ENCODE measurements around the gene NTRK3. TPM values are rescaled to one million over a fixed set of nuclear protein-coding genes. Genes with fewer than 3 reads are reported as not detected.

Gene NTRK3
- total and polyA plus RNA-seq, 2 experiments from 2014 or later, result not detected

- no peak overlapping the region for H3K27ac ChIP-seq
These were observed 353.6 kb downstream of the NTRK3 start for GRCh38 chr15:87902772-87903426.

GRCh38 chr15:87901926-87902690, 354.4 kb downstream of the NTRK3 start:
- Histone ChIP-seq H3K27me3 (replicated peaks; ENCODE audit: insufficient read depth) (peaks cover 17% of the 10 kb centered on the region), H3K36me3 (ENCODE audit: low read depth) (no peaks in the 10 kb centered on the region), H3F3A (ENCODE audit: insufficient read depth) (no peaks in the 10 kb centered on the region), H2AFZ (no peak overlapping the region), H3K4me2 (ENCODE audit: unreplicated experiment) (no peak overlapping the region), H3K4me1 (ENCODE audit: insufficient read depth) (no peaks in the 10 kb centered on the region), H3K9me3 (ENCODE audit: low read depth) (no peaks in the 10 kb centered on the region), H3K9me2 (ENCODE audit: insufficient read depth) (no peaks in the 10 kb centered on the region), H3K27ac (no peak overlapping the region), H3K4me3 (no peak overlapping the region), H3K9ac (no peak overlapping the region), H4K20me1 (ENCODE audit: insufficient read depth) (no peaks in the 10 kb centered on the region), H3K79me2 (ENCODE audit: insufficient read depth) (no peaks in the 10 kb centered on the region)
- 14 to 23% methylated on average over 3 of the region's 3 CpGs for WGBS, 2 experiments (ENCODE audit: low coverage in 1 of 2, low lambda C conversion rate in 2 of 2, missing lambda C conversion rate in 2 of 2)
- DNase-seq, result no peak
- in situ Hi-C loops (cut with MboI), result no loop called here
- no peak for TF ChIP-seq EZH2phosphoT487 (IDR thresholded peaks at IDR 0.05; ENCODE audit: insufficient read depth, low read depth)
- TF ChIP-seq EZH2 (IDR thresholded peaks at IDR 0.05; ENCODE audit: insufficient read depth, poor library complexity, severe bottlenecking), result no peak

More at GRCh38 chr15:87902772-87903426, 353.6 kb downstream of the NTRK3 start:
- Histone ChIP-seq H3K9me3 (ENCODE audit: low read depth) (no peaks in the 10 kb centered on the region), H3K36me3 (ENCODE audit: low read depth) (no peaks in the 10 kb centered on the region), H3F3A (ENCODE audit: insufficient read depth) (no peaks in the 10 kb centered on the region), H3K4me3 (no peak overlapping the region), H3K27me3 (replicated peaks; ENCODE audit: insufficient read depth) (peaks cover 20% of the 10 kb centered on the region), H4K20me1 (ENCODE audit: insufficient read depth) (no peaks in the 10 kb centered on the region), H2AFZ (no peak overlapping the region), H3K79me2 (ENCODE audit: insufficient read depth) (no peaks in the 10 kb centered on the region), H3K4me2 (ENCODE audit: unreplicated experiment) (no peak overlapping the region), H3K4me1 (ENCODE audit: insufficient read depth) (no peaks in the 10 kb centered on the region), H3K9me2 (ENCODE audit: insufficient read depth) (no peaks in the 10 kb centered on the region), H3K9ac (no peak overlapping the region)
- no peak for TF ChIP-seq EZH2phosphoT487 (IDR thresholded peaks at IDR 0.05; ENCODE audit: insufficient read depth, low read depth)
- TF ChIP-seq EZH2 (IDR thresholded peaks at IDR 0.05; ENCODE audit: insufficient read depth, poor library complexity, severe bottlenecking), result no peak
- peak; percentile 2 for DNase-seq
- WGBS, 2 experiments (ENCODE audit: low coverage in 1 of 2, low lambda C conversion rate in 2 of 2, missing lambda C conversion rate in 2 of 2), result 51 to 60% methylated on average over 10 of the region's 10 CpGs
- in situ Hi-C loops (cut with MboI), result no loop called here

GRCh38 chr15:87901008-87901407, 355.5 kb downstream of the NTRK3 start:
- Histone ChIP-seq H3K9ac (no peak overlapping the region), H3K4me1 (ENCODE audit: insufficient read depth) (no peaks in the 10 kb centered on the region), H3K4me2 (ENCODE audit: unreplicated experiment) (no peak overlapping the region), H3K27me3 (replicated peaks; ENCODE audit: insufficient read depth) (peaks cover 6% of the 10 kb centered on the region; the same call in 1 of the 2 replicates), H3K36me3 (ENCODE audit: low read depth) (no peaks in the 10 kb centered on the region), H3F3A (ENCODE audit: insufficient read depth) (no peaks in the 10 kb centered on the region), H3K9me3 (ENCODE audit: low read depth) (no peaks in the 10 kb centered on the region), H3K79me2 (ENCODE audit: insufficient read depth) (no peaks in the 10 kb centered on the region), H4K20me1 (ENCODE audit: insufficient read depth) (no peaks in the 10 kb centered on the region), H3K4me3 (no peak overlapping the region), H3K9me2 (ENCODE audit: insufficient read depth) (no peaks in the 10 kb centered on the region), H2AFZ (no peak overlapping the region), H3K27ac (no peak overlapping the region)
- no peak for DNase-seq
- in situ Hi-C loops (cut with MboI), result no loop called here
- WGBS, 2 experiments (ENCODE audit: low coverage in 1 of 2, low lambda C conversion rate in 2 of 2, missing lambda C conversion rate in 2 of 2), result 0 to 23% methylated on average over 1 of the region's 1 CpG
- TF ChIP-seq EZH2 (IDR thresholded peaks at IDR 0.05; ENCODE audit: insufficient read depth, poor library complexity, severe bottlenecking), result no peak
- no peak for TF ChIP-seq EZH2phosphoT487 (IDR thresholded peaks at IDR 0.05; ENCODE audit: insufficient read depth, low read depth)

DNA sequence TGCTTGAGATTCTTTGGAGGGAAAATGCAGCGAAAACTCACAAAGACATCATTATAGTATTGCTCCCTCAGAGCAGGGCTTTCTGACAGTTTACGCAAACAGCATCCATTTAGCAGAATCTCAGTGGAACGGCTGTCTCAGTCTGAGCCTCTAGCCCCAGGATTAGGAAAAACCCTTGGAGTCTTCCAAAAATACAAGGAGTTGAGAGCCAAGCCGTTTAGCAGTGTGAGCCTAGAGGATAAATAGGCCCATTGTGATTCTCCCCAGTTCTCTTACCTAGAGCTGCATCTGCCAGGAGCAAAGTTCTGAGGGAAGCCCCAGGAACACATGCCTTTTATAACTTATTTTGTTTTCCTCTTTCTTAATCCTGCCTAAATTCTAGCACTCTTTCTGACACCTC, 359.6 kb downstream of the NTRK3 start:
- no peak overlapping the region for H3K4me3 ChIP-seq
- no peaks in the 10 kb centered on the region for H3K9me3 ChIP-seq (ENCODE audit: low read depth)
- no peaks in the 10 kb centered on the region for H3K9me2 ChIP-seq (ENCODE audit: insufficient read depth)
- no peaks in the 10 kb centered on the region for H3K27me3 ChIP-seq (replicated peaks; ENCODE audit: insufficient read depth)
- H3K36me3 ChIP-seq (ENCODE audit: low read depth), result no peaks in the 10 kb centered on the region
- no peak overlapping the region for H2AFZ ChIP-seq
- no peak overlapping the region for H3K27ac ChIP-seq
- WGBS, 2 experiments (ENCODE audit: low coverage in 1 of 2, low lambda C conversion rate in 2 of 2, missing lambda C conversion rate in 2 of 2), result 37 to 55% methylated on average over 4 of the region's 4 CpGs
- no peak overlapping the region for H3K4me2 ChIP-seq (ENCODE audit: unreplicated experiment)
- no peaks in the 10 kb centered on the region for H3K79me2 ChIP-seq (ENCODE audit: insufficient read depth)
- no peak for TF ChIP-seq EZH2 (IDR thresholded peaks at IDR 0.05; ENCODE audit: insufficient read depth, poor library complexity, severe bottlenecking)
- no peak for TF ChIP-seq EZH2phosphoT487 (IDR thresholded peaks at IDR 0.05; ENCODE audit: insufficient read depth, low read depth)
- no peaks in the 10 kb centered on the region for H3F3A ChIP-seq (ENCODE audit: insufficient read depth)
- no peaks in the 10 kb centered on the region for H3K4me1 ChIP-seq (ENCODE audit: insufficient read depth)
- no peaks in the 10 kb centered on the region for H4K20me1 ChIP-seq (ENCODE audit: insufficient read depth)
- in situ Hi-C loops (cut with MboI), result no loop called here
- H3K9ac ChIP-seq, result no peak overlapping the region
- no peak for DNase-seq
